NCI-H2081 treated with DMSO at 0.1 percent for 48 hours (cell line): ENCODE data around the gene LSAMP.
"Not testable (repeated sequence)": the region's sequence is repeated elsewhere in the genome, so short reads cannot be mapped to it uniquely, and the experiment has no call there.

Experiments used
- DNase-seq: peaks from one replicate; lab custom pipeline; 2025; lab: John Stamatoyannopoulos, UW

The LSAMP gene

DNA sequence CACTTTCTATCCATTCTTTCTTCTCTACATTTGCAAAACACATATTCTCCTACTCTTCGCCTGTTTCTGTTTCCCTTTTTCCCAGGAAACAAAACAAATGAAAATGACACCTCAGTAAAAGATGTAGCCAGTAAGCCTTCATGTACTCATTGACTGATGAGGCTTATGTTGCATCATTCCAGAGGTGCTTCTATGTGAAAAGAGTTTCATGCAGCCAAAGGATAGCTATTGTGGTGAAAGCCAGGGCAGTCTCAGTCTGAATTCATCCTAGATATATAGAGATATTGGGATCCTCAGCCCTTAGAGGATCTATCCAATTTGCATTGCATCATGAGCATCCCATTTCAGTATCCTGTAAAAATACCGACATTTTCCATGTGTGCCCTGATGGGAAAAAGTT is 554.7 kb downstream of the LSAMP start:
- DNase-seq: no peak

DNA sequence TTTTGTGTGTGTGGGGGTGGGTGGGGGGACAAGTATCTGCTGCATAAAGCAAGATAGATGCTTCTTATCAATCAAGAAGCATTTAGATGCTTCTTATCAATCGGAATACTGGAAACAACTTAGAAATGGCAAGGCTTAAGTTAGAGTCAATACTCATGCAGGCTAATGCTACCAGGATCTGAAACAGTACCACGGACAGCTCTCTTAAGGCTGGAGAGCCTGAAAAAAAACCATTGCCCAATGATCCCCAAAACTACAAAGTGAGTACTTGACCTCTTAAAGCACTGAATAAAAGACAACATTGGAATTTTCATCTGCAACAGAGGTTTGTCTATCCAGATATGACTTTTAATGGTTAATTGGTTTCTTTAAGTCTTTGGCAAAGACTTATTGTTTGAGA is 559.7 kb downstream of the LSAMP start:
- no peak for DNase-seq

DNA sequence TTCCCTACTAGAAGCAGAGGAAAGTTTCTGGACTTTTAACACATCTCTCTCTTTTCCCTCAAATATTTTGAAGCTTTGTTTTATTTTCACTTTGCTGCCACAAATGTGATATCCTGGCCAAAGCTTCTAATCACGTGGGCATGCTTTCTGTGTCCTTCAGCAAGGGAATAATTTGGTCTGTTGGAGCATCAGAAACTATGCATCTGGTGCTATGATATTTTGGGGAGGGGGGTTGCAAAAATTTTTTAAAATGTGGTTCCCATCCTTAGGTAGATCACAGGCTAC is 567.7 kb downstream of the LSAMP start:
- DNase-seq: no peak

DNA sequence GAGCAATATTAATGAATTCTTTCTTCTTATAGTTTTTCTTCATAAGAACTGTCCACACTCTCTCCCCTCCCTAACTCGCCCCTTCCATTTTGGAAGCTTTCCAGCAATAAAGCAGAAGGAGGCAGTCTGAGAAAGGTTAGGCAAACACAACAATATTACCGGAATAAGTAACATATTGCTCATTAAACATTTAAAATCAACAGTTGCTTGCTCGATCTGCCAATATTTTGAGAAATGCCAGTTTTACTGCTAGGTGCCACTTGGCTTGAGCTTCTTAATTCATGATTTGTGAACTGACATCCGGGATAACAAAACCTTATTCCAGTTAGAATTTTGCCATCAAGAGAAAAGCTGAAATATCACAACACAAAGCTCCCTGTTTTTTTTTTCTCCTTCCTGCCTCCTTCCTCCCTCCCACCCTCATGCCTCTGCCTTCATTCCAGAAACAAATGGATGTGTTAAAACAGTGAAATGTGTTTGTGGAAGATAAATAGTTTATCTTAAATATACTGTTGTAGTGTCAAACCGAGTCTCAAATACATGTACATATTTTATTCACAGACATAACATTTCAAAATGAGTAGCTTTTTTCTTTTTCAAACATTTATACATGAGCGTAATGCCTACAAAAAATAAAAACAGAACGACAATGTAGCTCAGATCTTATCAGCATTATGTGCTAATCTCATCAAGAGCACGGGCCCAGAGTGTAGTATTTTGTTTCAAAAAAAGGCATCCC is 568.2 kb downstream of the LSAMP start:
- no peak for DNase-seq

DNA sequence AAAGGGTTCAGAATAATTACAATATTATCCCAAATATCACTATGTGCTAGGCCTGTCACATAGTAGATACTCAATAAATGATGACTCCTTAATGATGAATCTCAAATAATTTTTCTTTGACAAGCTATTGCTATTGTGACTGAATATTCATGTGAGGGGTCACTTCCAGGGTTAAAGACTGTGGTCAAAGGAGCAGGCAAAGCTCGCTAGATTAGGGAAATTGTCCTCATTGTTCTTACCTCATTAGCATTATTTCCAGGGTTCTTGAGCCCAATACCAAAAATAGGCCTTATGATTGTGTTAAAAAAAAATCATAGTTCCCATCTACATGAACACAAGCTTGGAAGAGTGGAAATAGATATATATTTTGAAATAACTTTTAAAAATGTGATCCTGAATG is 569.8 kb downstream of the LSAMP start:
- DNase-seq: no peak

DNA sequence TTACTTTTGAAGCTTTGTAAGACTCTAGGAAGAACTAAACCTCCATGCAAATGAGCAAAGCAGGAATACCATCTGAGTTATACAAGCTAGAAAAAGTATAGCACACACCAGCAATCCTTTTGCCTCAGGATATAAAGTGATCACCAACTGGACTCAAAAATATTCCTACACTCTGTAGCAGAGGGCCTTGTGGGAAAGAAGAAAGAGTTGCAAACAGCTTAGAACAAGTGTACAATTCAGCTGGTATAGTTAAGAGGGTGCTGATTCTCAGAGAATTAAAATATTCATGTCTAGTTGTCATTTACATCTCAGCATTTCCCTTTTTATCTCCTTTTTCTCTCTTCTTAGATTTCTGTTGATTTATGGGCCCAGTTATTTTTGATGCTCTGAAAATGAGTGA is 573.6 kb downstream of the LSAMP start:
- DNase-seq: no peak

DNA sequence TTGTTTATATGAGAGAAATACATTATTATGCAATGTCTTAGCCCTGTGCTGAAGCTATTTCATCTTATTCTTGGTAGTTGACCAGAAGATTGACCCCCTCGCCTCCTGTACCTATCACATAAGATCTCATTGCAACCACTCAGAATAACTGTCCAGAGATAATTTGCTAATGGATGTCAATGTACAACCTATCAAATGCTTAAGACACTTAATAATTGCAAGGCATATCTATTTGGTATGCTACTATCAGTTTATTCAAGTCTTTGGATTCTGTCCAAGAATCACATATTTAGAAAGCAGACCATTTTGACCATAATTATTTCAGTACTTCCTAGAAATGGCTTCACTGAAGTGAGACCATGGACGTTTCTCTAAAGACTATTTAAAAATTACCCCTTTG is 580.4 kb downstream of the LSAMP start:
- no peak for DNase-seq

DNA sequence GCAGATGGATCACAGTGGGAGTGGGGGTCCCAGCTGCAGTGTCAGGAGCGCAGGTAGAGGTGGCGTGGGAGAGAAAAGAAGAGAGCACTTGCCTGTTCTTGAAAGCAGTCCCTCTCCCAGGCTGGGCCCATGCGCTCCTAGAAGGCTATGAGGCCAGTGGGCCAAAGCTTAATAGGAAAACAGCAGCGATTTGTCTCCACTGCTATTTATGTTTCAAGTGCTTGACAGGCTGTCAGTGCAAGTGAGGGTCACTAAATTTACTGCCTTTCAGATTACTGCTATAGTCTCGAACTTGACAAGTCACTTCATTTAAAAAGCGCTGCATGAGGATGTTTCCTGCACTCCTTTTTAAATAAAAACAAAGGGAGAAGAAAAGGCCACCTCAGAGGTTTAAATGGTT is 582.4 kb downstream of the LSAMP start:
- DNase-seq: no peak

DNA sequence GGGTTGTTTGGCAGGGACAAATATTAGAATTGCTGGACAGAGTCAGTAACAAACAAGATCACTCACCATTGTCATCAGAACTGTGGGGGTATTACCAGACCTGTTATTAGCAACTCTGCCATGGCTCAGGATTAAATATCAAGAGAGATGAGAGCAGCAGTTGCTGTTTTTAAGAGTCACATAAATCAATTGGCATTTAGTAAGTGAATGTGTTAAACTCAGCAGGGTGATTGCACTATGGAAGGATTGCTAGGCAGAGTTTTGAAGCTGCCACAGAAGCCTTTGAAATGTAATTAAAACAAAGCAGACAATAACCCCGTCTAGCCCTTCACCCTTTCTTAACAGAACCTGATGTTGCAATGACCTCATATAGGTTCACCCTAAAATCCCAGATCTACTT is 583.2 kb downstream of the LSAMP start:
- peak; percentile 8 for DNase-seq

DNA sequence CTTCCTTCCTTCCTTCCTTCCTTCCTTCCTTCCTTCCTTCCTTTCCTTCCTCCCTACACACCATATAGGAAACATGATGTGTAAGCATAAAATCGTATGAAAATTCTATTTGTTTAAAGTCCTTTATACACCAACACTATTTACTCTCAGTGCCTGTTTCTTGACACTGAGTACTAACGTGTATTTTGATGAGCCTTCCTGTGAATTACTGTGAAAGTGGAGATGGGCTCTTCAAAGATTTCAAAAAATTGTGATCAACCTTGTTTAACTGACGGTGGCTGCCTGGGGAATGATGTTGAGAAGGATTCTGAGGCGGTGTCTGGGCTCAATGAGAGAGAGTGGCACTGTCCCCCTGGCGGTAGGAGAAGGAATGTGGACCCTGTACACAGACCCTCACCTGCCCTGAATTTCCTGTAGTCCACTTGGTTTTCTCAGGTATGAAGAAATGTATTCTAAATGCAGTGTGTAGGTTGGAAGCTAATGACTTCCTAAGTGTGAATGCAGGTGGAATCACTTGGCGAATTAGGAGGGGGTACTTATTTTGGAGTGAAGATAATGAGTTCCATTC is 584.0 kb downstream of the LSAMP start:
- no peak for DNase-seq

DNA sequence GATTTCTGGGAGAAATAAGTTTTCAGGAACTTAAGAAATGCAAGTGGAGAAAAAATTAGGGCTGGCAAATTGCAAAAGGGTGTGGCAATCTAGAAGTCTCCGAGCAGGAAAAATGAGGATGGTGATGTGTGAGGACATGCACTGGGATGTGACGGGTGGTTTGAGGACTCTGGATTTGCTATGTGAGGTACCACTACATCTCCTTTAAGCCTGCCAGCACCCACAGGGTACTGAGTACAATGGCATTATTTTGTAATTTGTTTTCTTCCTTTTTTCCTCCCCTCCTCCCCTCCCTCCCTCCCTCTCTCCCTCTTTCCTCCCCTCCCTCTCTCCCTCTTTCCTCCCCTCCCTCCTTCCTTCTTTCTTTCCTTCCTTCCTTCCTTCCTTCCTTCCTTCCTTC is 584.5 kb downstream of the LSAMP start:
- DNase-seq: no peak

DNA sequence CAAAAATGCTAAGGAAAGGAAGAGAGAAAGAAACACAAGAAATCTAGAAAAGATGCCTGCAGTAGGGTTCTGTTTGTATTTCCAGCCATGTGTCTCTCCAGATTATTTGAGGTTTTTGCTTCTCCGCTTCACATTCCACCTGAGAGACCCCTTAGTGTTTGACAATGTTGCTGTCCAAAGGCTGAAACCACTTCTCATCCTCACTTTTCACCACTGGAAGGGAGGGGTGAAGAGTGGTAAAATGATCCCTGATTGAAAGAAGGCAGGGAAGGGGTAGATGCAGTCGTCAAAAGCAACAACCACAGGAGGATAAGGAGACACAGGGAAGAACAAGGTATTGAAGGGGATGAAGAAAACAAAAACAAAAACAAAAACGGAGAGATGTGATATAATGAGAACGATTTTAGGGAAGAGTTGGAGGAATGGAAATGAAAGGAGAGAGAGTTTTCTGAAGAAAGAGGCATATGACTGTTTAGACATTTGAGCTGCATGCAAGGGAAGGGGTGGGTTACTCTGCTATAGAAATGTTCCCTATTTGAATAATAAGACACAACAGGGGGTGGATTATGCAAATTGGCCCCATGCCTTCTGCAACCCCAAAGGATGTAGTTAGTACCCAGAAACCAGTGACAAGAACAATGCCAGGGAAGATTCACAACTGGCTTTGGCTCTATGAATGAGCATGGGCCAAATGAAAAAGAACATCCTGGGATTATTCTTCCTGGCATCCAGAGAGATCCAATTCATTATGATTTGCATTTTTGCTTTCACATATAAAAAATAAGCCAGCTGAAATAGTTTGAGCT is 586.1 kb downstream of the LSAMP start:
- no peak for DNase-seq

DNA sequence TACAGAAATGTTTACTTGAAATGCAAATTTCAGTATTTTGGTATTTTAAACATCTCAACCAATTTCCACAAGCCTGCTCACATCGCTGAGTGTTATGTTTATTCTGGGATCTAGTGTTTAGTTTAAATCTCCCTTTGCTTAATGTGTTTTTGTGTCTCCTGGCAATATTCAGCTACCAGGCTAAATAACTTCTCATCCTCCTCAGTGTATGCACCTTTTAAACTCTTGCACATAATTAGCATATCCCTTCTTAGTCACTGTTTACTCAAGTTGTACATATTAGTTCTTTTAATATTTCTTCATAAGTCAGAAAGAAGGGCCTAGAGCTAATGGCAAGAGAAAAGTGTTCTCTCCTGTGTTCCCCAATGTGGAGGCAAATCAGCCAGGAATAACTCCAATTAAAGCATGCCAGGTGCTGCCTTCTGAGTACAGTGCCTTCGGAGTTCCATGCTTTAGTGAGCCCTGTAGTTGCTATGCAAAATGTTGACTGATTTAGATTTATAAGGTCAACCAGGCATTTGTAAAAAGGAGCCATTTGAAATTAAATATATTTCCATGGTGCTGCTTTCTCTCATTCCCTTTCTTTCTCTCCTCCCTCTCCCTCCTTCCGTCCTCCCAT is 587.7 kb downstream of the LSAMP start:
- peak; percentile 16 for DNase-seq

DNA sequence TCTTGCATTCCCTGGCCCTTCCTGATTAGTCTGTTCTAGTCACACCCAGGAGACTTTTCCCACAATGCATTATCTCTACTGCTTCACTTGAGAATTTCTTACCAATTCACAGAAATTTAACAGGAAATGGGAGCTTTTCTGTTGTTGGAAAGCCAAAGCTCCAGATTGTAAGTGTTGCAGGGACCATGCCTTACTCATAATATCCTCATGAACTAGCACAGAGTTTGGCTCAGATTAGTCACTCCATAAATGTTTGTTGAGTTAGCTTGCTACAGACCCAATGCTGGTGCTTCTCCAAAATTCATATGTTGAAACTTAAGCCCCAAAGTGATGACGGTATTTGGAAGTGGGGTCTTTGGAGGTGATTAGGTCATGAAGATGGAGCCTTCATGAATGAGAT is 589.4 kb downstream of the LSAMP start:
- no peak for DNase-seq

DNA sequence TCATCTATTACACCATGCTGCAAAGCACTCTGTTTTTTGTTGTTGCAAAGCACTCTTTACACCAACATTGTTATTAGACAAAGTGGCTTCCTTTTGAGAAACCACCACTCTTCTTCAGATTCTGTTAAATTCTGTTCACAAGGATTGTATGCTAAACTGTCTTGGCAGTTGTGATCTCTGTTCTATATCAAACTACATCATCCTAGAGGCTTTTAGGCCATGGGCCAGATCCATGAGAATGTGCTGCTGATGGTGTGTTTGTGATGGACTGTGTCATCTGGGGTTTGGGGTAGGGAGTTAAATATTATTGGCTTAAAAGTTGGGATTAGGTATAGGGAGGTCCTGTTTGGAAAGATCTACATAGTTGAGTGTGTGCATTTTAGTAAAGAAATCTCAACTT is 592.2 kb downstream of the LSAMP start:
- DNase-seq: no peak

DNA sequence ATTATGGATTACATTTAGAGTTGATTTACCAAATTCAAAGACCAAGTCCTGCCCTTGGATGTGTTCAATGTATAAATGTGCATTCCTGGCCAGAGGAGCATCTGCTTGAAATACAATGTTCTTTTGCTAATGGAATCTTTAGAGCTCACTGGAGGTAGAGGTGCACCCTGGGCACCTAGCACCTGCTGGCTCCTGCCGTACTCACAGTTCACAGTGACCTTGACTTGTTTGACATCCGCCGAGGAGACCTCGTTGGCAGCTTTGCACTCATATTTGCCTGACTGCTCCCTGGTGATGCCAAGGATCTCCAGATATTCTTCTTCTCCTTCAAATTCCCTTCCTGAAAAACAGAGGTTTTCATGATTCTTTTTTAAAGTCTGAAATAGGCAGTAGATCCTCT is 593.0 kb downstream of the LSAMP start:
- no peak for DNase-seq

DNA sequence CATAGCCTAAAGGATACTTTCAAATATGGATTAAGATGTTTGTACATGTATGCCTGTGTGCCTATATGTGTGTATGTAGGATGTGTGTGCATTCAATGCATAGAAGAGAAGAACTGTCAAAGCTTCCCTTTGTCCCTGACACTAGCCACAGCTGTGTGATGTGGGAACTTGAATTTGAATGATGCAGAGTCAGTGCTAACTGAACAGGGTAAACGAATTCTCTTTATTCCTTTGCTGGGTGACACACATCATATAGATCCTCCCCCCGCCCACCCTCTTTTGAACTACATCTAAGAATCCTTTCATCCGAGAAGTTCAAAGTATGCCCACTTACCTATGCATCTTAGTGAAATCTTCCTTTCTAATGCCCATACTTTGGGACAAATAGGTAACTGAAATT is 593.7 kb downstream of the LSAMP start:
- no peak for DNase-seq

DNA sequence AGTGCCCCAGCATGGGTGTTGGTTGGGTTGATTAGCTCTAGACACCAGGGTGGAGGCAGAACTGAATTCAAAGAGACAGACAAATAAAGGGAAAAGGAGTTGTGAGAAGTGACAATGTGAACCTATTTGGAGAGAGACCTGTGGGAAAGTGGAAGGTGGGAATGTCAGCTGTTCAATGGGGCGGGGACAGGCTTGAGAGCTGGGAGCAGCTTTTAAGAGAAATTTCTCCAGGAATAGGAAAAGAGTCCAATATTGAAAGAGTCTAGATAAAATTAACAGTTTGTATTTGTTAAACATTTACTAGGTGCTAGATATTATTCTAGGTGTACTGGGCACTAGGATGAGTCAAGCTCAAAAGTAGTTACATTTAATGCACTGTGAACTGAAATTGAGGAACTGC is 596.6 kb downstream of the LSAMP start:
- no peak for DNase-seq

DNA sequence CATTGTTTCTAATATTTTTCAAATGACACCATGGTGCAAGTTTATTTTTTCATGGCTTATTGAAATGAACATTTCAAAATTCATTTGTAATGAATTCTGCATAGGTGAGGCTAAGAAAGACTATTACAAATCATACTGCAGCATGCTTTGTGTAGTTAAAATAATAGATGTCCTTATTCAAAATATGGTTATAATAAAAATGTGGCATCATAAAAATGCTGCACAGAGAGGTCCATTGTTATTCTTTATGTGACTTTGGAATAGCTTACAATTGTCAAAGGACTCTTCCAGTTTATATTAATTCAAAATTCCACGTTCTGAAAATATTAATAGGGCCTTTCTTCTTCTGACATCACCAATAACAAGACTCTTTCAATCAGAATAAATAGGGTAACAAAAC is 599.3 kb downstream of the LSAMP start:
- DNase-seq: no peak

DNA sequence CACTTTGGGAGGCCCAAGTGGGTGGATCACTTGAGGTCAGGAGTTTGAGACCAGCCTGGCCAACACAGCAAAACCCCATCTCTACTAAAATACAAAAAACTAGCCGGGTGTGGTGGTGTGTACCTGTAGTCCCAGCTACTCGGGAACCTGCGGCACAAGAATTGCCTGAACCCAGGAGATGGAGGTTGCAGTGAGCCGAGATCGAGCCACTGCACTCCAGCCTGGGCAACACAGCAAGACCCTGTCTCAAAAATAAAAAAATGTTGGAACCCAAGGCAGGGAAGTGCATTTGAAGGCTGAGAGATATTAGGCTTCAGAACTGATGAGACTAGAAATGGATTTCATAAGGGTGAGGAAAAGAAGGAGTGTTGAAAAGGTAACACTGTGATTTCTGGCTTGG is 600.6 kb downstream of the LSAMP start:
- not testable (repeated sequence) for DNase-seq

DNA sequence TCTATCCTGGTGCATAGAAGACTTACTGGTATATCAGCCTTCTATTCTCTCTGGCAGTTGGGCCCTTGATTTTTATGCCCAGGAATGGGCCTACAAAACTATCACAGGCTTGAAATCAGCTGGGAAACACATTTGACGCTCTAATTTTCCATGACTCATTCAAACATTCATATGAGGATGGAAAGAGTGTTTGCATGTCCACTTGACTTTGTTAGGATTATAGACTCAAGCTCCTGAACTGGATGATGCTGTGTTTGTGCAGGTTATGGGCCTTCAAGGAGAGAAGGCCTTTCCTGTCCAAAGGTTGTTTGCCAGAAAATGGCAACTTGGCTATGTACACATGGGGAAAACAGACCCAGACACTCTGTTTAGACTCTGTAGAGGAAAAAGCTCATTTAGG is 602.1 kb downstream of the LSAMP start:
- DNase-seq: no peak

DNA sequence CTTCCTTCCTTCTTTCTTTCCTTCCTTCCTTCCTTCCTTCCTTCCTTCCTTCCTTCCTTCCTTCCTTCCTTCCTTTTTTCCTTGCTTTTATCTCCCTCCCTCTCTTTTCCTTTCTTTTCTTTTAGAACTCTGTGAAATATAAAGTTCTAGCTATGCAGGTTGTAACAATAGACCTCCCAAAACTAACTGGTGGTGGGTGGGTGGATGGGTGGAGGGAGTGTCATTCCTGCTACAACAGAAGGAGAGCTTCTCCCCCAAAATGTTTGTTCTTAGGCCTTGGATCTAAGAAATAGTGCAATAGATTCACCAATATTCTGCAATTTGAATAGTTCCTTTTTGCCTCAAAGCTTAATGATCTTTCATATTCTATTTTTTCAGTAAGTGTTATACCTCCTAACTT is 606.0 kb downstream of the LSAMP start:
- DNase-seq: no peak

DNA sequence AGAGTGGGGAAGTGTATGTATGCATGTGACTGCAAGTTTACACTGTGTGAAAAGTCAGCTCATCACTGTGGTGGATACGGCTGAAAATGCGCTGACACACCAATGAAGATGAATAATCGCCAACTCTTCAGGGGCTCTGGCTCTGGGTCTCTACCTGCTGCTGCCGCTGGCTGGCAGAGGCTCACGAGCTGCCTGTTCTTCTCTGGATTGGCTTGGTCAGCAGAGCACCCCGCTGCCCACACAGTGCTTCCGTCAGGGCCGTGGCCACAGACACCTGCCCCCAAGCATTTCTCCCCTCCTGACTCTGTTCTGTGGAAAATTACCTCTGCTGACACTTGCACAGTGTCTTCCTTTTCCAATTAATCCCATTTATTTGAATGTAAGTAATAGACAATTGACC is 606.5 kb downstream of the LSAMP start:
- no peak for DNase-seq
